Activated naive CD4-positive, alpha-beta T cell treated with anti-CD3 and anti-CD28 coated beads for 36 hours (primary cell): ENCODE data around the gene KIF26B. TPM values are rescaled to one million over a fixed set of nuclear protein-coding genes. Genes with fewer than 3 reads are reported as not detected.

Source experiments
- CTCF ChIA-PET: fragments of 350-600 bp; sonication (Branson Sonifier 250); formaldehyde crosslinking; loops from one replicate; lab custom pipeline; 2021; ENCODE audit warnings: antibody characterized with exemption; lab: Charles Lee
- DNase-seq: peaks from one replicate; pipeline ENCODE4 v3.0.0-alpha.2; 2020
- H3K27ac Mint-ChIP-seq: one replicate; pipeline ENCODE4 v1.8.0; 2021; ENCODE audit warnings: mild to moderate bottlenecking, mixed read lengths
- H3K27me3 Mint-ChIP-seq: one replicate; pipeline ENCODE4 v1.8.0; 2021; ENCODE audit warnings: low read depth, mixed read lengths
- H3K36me3 Mint-ChIP-seq: one replicate; pipeline ENCODE4 v1.8.0; 2021; ENCODE audit warnings: low read depth, mixed read lengths
- H3K4me1 Mint-ChIP-seq: one replicate; pipeline ENCODE4 v1.8.0; 2021; ENCODE audit warnings: low read depth, mixed read lengths
- H3K4me3 Mint-ChIP-seq: one replicate; pipeline ENCODE4 v1.8.0; 2021; ENCODE audit warnings: mild to moderate bottlenecking, moderate library complexity, mixed read lengths
- H3K9me3 Mint-ChIP-seq: one replicate; pipeline ENCODE4 v1.8.0; 2021; ENCODE audit warnings: mixed read lengths
- intact Hi-C: fragments of 100-400 bp; cut with micrococcal nuclease; formaldehyde crosslinking; loops from one replicate; pipeline ENCODE4 v1.15.1; 2023
- total RNA-seq, 2 experiments: library from RNA; stranded (reverse); gene quantifications; one replicate each; pipeline ENCODE4 v1.2.3, GENCODE V29; 2021

The KIF26B gene
- total RNA-seq, 2 experiments from 2014 or later = 0.05 TPM; not detected in 1

DNA sequence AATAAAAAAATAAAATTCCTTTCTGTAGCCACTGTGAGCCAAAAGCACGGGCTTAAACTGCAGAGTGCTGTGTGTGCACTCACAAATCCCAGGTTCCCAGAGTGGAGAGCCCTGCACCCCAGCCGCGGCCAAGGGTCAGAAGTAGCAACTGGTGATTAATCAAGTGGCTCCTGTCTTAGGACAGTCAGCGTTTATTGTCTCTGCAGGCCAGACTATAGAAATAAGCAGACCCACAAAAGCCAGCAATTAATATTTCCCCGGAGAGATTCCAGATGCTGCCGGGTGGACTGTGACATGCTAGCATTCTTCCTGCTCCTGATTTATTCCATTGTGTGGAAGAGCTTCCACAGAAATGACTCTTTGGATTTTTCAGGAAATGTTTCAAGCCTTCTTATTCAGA is 412.2 kb downstream of the KIF26B start:
- CTCF ChIA-PET = no interaction called here
- no peak overlapping the region for H3K27ac Mint-ChIP-seq
- no peaks in the 10 kb centered on the region for H3K27me3 Mint-ChIP-seq
- no peak for DNase-seq
- no peak overlapping the region for H3K4me3 Mint-ChIP-seq
- H3K36me3 Mint-ChIP-seq = no peaks in the 10 kb centered on the region
- intact Hi-C loops = no loop called here
- no peaks in the 10 kb centered on the region for H3K4me1 Mint-ChIP-seq
- H3K9me3 Mint-ChIP-seq = peaks cover 3% of the 10 kb centered on the region

DNA sequence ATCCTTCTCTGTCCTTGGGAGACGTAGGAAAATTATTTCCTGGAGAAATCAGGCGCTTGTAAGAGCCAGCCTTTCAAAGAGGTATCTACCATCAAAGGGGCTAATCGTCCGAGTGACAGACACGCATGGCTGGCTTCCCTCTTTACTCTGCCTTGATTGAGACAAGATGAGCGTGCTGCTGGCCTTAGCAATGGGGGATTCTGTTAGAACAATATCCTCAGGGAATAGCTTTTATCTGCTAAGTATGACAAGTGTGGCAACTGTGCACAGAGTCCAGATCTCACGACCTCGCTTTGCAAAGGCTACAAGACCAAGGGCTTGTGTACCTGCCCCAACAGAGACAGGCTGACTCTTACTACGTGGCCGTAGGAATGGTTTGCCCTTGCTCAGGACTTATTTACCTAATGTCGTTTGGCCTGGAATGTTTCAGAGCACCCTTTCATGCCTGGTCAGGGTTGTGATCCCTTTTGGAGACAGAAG is 417.1 kb downstream of the KIF26B start:
- CTCF ChIA-PET = no interaction called here
- intact Hi-C loops = no loop called here
- no peaks in the 10 kb centered on the region for H3K4me1 Mint-ChIP-seq
- no peaks in the 10 kb centered on the region for H3K36me3 Mint-ChIP-seq
- H3K4me3 Mint-ChIP-seq = no peak overlapping the region
- no peak for DNase-seq
- no peaks in the 10 kb centered on the region for H3K9me3 Mint-ChIP-seq
- peaks cover 4% of the 10 kb centered on the region for H3K27me3 Mint-ChIP-seq
- no peak overlapping the region for H3K27ac Mint-ChIP-seq

DNA sequence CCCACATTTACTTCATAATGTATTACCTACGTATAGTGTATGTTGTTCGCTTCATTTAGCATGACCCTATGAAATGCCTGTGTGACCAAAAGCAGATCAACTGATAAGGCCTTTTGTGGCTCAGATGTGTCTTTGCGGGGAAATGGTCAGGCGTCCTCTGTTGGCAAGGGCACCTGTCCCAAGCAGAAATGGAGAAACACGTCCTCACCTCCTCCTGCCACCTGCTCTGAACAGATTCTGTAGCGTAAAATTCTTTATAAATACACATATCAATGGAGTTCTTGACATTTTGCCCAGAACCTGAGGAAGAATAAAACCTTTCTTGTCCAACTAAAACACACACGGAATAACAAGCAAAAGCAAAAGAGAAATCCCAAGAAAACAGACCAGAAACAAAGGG is 417.9 kb downstream of the KIF26B start:
- H3K9me3 Mint-ChIP-seq = no peaks in the 10 kb centered on the region
- no peak overlapping the region for H3K4me3 Mint-ChIP-seq
- H3K4me1 Mint-ChIP-seq = no peaks in the 10 kb centered on the region
- DNase-seq = no peak
- CTCF ChIA-PET = no interaction called here
- no peak overlapping the region for H3K27ac Mint-ChIP-seq
- peaks cover 9% of the 10 kb centered on the region for H3K27me3 Mint-ChIP-seq
- intact Hi-C loops = no loop called here
- H3K36me3 Mint-ChIP-seq = no peaks in the 10 kb centered on the region

DNA sequence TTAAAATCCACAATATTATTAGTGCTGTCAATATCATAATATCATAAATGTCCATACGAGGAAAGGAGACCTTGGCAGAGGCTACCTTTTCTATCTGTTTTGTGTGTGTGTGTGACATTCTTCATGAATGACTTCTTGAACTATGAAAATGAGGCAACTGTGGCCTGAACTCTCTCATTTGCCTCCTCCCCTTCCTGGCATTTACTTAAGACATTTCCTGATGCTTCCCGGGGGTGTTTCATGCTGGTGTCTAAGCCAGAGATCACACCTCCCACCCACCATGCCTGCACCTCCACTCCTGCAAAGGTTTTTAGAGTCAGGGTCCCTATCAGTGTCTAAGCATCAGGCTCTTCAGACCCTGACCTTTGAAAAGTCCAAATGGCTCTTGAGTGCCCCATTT is 420.9 kb downstream of the KIF26B start:
- DNase-seq = no peak
- CTCF ChIA-PET = no interaction called here
- Mint-ChIP-seq H3K4me3 (no peak overlapping the region), H3K27ac (no peak overlapping the region), H3K9me3 (no peaks in the 10 kb centered on the region), H3K4me1 (no peaks in the 10 kb centered on the region), H3K36me3 (no peaks in the 10 kb centered on the region), H3K27me3 (peaks cover 14% of the 10 kb centered on the region)
- intact Hi-C loops = no loop called here

DNA sequence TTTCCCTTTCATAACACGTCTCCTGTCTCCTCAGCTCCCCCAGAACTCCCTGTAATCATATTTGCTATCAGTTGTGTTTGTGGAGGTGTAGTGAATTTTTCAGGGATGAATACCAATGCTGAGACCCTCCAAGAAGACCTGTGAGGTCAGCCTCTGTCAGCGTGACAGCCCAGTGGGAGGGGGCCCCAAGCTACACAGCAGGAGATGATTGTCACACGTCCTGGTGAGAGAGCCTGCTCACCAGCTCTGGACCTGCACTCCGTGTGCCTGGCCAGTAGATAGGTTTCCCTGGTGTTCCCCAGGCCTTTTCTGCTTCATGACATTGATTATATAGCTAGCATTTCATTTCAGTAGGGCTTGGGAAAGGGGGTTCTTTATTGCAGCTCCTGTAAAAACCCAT is 421.5 kb downstream of the KIF26B start:
- Mint-ChIP-seq H3K27me3 (peaks cover 14% of the 10 kb centered on the region), H3K36me3 (no peaks in the 10 kb centered on the region), H3K9me3 (no peaks in the 10 kb centered on the region), H3K4me1 (no peaks in the 10 kb centered on the region), H3K27ac (no peak overlapping the region), H3K4me3 (no peak overlapping the region)
- no peak for DNase-seq
- intact Hi-C loops = no loop called here
- CTCF ChIA-PET = interaction anchor here (0.6 kb wide), 1 partner anchor 424 kb away, joined by 3 read pairs; no protein-coding TSS in a partner anchor

DNA sequence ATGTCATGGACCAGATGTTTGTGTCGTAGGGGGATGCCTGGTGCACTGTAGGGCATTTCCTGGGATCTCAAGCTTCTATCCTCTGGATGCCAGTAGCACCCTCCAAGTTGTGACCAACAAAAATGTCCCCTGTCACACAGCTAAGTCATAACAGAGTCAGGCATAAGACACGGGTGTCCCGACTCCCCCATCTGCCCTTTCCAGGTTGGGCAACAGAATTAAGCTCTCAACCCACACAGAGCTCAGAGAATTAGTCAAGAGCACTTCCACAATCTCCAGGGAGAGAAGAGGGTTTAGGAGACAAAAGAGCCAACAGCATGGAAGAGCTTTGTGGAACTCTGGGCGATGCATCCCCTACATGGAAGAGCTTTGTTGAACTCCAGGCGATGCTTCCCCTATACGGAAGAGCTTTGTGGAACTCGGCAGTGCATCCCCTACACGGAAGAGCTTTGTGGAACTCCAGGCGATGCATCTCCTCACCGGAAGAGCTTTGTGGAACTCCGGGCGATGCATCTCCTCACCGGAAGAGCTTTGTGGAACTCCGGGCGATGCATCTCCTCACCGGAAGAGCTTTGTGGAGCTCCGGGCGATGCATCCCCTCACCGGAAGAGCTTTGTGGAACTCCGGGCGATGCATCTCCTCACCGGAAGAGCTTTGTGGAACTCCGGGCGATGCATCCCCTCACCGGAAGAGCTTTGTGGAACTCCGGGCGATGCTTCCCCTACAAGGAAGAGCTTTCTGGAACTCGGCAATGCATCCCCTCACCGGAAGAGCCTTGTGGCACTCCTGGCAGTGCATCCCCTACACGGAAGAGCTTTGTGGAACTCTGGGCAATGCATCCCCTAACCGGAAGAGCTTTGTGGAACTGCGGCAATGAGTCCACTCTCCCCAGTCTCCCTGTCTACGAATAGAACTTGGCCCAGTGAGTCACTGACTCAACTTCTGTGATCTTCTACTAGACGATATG is 422.7 kb downstream of the KIF26B start:
- no peak for DNase-seq
- intact Hi-C loops = no loop called here
- H3K27ac Mint-ChIP-seq = no peak overlapping the region
- CTCF ChIA-PET = interaction anchor here (0.9 kb wide), 1 partner anchor 615 kb away, joined by 3 read pairs; no protein-coding TSS in a partner anchor
- no peaks in the 10 kb centered on the region for H3K4me1 Mint-ChIP-seq
- peaks cover 14% of the 10 kb centered on the region for H3K27me3 Mint-ChIP-seq
- H3K36me3 Mint-ChIP-seq = no peaks in the 10 kb centered on the region
- H3K9me3 Mint-ChIP-seq = no peaks in the 10 kb centered on the region
- H3K4me3 Mint-ChIP-seq = no peak overlapping the region

DNA sequence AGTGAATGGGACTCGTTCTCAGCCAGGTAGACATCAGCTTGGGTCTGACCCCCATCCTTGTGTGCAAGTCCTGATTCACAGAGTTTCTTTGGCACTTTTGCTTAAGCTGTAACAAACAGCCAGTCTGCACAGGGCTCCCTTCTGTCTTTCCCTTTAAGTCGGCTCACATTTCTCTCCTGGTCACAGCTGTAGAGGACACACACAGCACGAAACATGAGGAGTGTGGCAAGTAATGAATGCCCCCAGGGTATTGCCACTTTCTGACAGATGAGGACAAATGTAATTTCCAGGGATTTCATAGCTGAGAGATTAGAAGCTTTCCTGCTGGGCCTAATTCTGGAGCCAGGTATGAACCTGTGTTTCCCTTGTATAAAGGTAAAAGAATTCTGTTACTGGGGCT is 423.5 kb downstream of the KIF26B start:
- Mint-ChIP-seq H3K36me3 (no peaks in the 10 kb centered on the region), H3K4me1 (no peaks in the 10 kb centered on the region), H3K27ac (no peak overlapping the region), H3K9me3 (no peaks in the 10 kb centered on the region), H3K27me3 (peaks cover 14% of the 10 kb centered on the region), H3K4me3 (no peak overlapping the region)
- CTCF ChIA-PET = no interaction called here
- intact Hi-C loops = no loop called here
- DNase-seq = no peak

DNA sequence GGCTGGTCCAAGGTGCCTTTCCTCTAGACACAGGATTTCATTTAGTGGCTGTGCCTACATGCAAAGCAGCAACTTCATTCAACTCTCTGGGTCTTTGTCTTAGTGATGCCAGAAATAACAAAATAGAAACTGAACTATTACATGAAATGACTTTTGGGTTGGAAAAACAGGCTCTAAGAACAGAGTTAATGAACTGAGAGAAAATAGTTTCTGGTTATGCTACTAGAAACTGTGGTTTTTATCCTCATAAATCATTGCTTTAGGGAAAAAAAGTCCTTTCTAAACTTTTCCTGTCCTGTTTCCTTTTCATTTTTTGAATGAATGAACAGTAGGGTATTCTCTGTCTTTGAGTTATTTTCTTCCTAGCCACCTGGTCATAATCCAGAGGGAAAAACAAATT is 424.0 kb downstream of the KIF26B start:
- Mint-ChIP-seq H3K4me3 (no peak overlapping the region), H3K36me3 (no peaks in the 10 kb centered on the region), H3K27ac (no peak overlapping the region), H3K9me3 (no peaks in the 10 kb centered on the region), H3K4me1 (no peaks in the 10 kb centered on the region), H3K27me3 (peaks cover 14% of the 10 kb centered on the region)
- intact Hi-C loops = no loop called here
- no peak for DNase-seq
- CTCF ChIA-PET = no interaction called here

DNA sequence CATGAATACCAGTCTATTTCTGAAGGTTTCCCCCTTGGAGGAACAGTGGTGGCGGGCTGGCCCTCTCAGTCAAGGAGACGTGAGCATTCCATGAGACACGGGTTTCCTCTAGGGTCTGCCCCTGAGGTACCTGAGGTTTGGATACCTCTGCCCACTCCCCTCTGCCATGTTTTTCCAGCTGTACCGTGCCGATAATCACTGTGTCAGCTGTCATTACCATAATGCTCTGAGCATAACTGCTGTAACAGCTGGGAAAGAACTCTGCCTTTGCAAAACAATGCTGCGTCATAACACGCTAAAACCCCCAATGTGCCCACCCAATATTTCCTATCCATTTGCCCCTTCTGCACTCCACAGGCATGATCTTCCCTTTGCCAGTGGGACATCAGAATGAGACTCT is 425.1 kb downstream of the KIF26B start:
- CTCF ChIA-PET = no interaction called here
- Mint-ChIP-seq H3K36me3 (no peaks in the 10 kb centered on the region), H3K9me3 (no peaks in the 10 kb centered on the region), H3K4me3 (no peak overlapping the region), H3K27me3 (peaks cover 14% of the 10 kb centered on the region), H3K27ac (no peak overlapping the region), H3K4me1 (no peaks in the 10 kb centered on the region)
- intact Hi-C loops = no loop called here
- DNase-seq = no peak

DNA sequence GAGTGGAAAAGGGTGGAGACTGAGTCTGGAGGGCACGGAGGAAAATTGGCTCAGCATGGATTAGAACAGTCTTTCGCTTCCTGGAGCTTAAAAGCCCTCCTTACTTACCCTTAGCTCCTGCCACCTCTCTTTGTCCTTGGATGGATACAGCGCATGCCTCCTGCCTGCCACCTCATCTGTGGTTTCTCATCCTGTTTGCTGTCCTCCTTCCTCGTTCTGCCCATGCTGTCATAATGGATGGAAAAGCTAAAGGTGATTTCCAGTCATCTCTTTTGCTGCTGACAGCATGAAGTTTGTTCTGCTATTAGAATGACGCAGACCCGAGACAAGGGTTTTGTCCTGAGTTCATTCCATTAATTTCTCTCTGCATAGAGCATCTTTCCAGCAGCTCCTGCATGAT is 425.9 kb downstream of the KIF26B start:
- Mint-ChIP-seq H3K9me3 (no peaks in the 10 kb centered on the region), H3K4me1 (no peaks in the 10 kb centered on the region), H3K36me3 (no peaks in the 10 kb centered on the region), H3K27me3 (peaks cover 14% of the 10 kb centered on the region), H3K4me3 (no peak overlapping the region), H3K27ac (no peak overlapping the region)
- CTCF ChIA-PET = no interaction called here
- intact Hi-C loops = no loop called here
- DNase-seq = no peak

DNA sequence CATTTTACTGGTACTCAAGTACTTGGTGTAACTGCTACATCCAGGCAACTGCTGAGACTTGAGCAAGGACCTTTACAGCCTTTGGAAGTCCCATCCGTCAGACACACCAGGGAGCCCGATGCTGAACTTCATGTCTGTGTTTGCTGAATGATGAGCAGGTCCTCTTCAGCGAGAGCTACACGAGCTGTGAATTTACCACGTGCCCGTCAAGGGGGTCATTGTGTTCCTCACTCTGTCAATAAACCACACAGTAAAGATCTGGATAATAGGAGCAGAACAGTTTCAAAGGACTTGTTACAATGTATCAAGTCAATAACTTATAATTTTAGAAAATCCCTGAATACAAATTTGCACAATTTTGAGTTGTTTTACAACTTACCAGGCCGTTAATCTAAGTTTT is 427.2 kb downstream of the KIF26B start:
- Mint-ChIP-seq H3K27me3 (peaks cover 10% of the 10 kb centered on the region), H3K36me3 (no peaks in the 10 kb centered on the region), H3K27ac (no peak overlapping the region), H3K4me1 (no peaks in the 10 kb centered on the region), H3K9me3 (no peaks in the 10 kb centered on the region), H3K4me3 (no peak overlapping the region)
- intact Hi-C loops = no loop called here
- CTCF ChIA-PET = no interaction called here
- no peak for DNase-seq

DNA sequence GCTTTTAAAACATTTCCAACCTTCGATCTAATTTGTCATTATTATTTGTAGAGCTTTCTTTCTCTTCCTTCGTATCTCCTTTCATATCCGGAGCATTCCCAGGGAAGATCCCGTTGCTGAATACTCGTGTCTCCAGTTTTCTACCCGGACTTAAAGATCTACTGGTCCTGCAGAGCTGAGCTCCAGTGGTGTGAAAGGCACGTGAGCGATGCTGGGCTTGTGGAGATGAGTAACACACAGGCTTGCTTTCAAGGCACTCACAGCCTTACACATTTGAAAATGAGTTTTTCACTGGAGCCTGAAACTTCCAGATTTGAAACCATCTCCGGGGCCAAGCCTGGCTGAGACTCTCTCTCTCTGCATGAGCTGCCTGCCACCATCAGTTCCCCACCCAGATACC is 428.3 kb downstream of the KIF26B start:
- no peaks in the 10 kb centered on the region for H3K36me3 Mint-ChIP-seq
- H3K9me3 Mint-ChIP-seq = no peaks in the 10 kb centered on the region
- CTCF ChIA-PET = no interaction called here
- H3K4me1 Mint-ChIP-seq = no peaks in the 10 kb centered on the region
- intact Hi-C loops = no loop called here
- H3K4me3 Mint-ChIP-seq = no peak overlapping the region
- H3K27me3 Mint-ChIP-seq = peaks cover 5% of the 10 kb centered on the region
- DNase-seq = no peak
- no peak overlapping the region for H3K27ac Mint-ChIP-seq
